SU-DHL-6 (cell line): ENCODE data around the gene LSP1.

Source experiments
- H2AFZ ChIP-seq: fragments of 200-600 bp; sonication (generic); 2 replicates; pipeline ENCODE4 v1.6.1; 2014; ENCODE audit warnings: low read depth, mild to moderate bottlenecking, moderate library complexity, mixed read lengths, antibody characterized with exemption, low read length; ENCODE audit not compliant: severe bottlenecking
- H3F3A ChIP-seq: fragments of 200-600 bp; shearing (Covaris generic); 2 replicates; pipeline ENCODE4 v1.6.0; 2016; ENCODE audit warnings: antibody characterized with exemption, mild to moderate bottlenecking; ENCODE audit not compliant: insufficient read depth
- H3K27ac ChIP-seq: fragments of 200-600 bp; sonication (generic); 2 replicates; pipeline ENCODE4 v1.5.1; 2016; ENCODE audit warnings: low read depth, mild to moderate bottlenecking, low read length, moderate library complexity, mixed read lengths
- H3K27me3 ChIP-seq: fragments of 200-600 bp; sonication (generic), shearing (Covaris generic); 2 replicates; pipeline ENCODE4 v1.6.0; 2014; ENCODE audit warnings: mild to moderate bottlenecking, low read length
- H3K36me3 ChIP-seq: fragments of 200-600 bp; sonication (generic); 2 replicates; pipeline ENCODE4 v1.6.1; 2014; ENCODE audit warnings: mild to moderate bottlenecking, low read length, mixed read lengths
- H3K4me2 ChIP-seq: fragments of 300-600, 200-600 bp; shearing (Covaris generic), sonication (generic); 2 replicates; pipeline ENCODE4 v1.6.0; 2014; ENCODE audit warnings: low read length, low read depth, mild to moderate bottlenecking; ENCODE audit not compliant: poor library complexity, severe bottlenecking
- H3K4me3 ChIP-seq: fragments of 200-600 bp; sonication (generic); 2 replicates; pipeline ENCODE4 v1.5.1; 2014; ENCODE audit warnings: antibody characterized with exemption, low read length, mild to moderate bottlenecking, mixed read lengths; ENCODE audit not compliant: insufficient read depth, poor library complexity, severe bottlenecking
- H3K79me2 ChIP-seq: fragments of 200-600 bp; sonication (generic); 2 replicates; pipeline ENCODE4 v1.6.1; 2014; ENCODE audit warnings: mild to moderate bottlenecking, low read length, moderate library complexity; ENCODE audit not compliant: insufficient read depth
- H3K9ac ChIP-seq: fragments of 200-600 bp; sonication (generic); 2 replicates; pipeline ENCODE4 v1.7.0; 2014; ENCODE audit warnings: mild to moderate bottlenecking, low read length
- H3K9me2 ChIP-seq: fragments of 200-600 bp; sonication (generic); replicated peaks from 2 replicates; pipeline ENCODE4 v1.6.1; 2014; ENCODE audit warnings: low read length; ENCODE audit not compliant: insufficient read depth
- H3K9me3 ChIP-seq: fragments of 200-600 bp; sonication (generic); 2 replicates; pipeline ENCODE4 v1.6.1; 2014; ENCODE audit warnings: low read length, mixed read lengths; ENCODE audit not compliant: insufficient read depth
- H4K20me1 ChIP-seq: fragments of 200-600 bp; sonication (generic); 2 replicates; pipeline ENCODE4 v1.6.1; 2014; ENCODE audit warnings: low read depth, mild to moderate bottlenecking, antibody characterized with exemption, low read length, moderate library complexity, mixed read lengths
- CTCF ChIP-seq: fragments of 200-600 bp; sonication (generic); IDR thresholded peaks from one replicate; pipeline ENCODE4 v1.5.1; 2017; ENCODE audit warnings: antibody characterized with exemption, mild to moderate bottlenecking, low read length, moderate library complexity; ENCODE audit not compliant: insufficient read depth, poor library complexity, severe bottlenecking
- EZH2phosphoT487 ChIP-seq: fragments of 200-600 bp; sonication (generic), shearing (Covaris generic); conservative IDR thresholded peaks from 2 replicates; pipeline ENCODE4 v1.6.1; 2018; ENCODE audit warnings: mild to moderate bottlenecking, antibody characterized with exemption, low read length, moderate library complexity, mixed read lengths

Gene LSP1

GRCh38 chr11:1912289-1912878 lies 59.5 kb downstream of the LSP1 start:
- Histone ChIP-seq H3K9me2 (no peaks in the 10 kb centered on the region), H2AFZ (no peak overlapping the region), H4K20me1 (no peaks in the 10 kb centered on the region), H3F3A (no peaks in the 10 kb centered on the region), H3K27ac (no peak overlapping the region), H3K36me3 (no peaks in the 10 kb centered on the region), H3K4me3 (no peak overlapping the region), H3K4me2 (no peak overlapping the region), H3K79me2 (no peaks in the 10 kb centered on the region), H3K27me3 (no peaks in the 10 kb centered on the region), H3K9ac (no peak overlapping the region), H3K9me3 (no peaks in the 10 kb centered on the region)
- no peak for TF ChIP-seq EZH2phosphoT487
- TF ChIP-seq CTCF: no peak

- Histone ChIP-seq H3F3A (no peaks in the 10 kb centered on the region), H4K20me1 (no peaks in the 10 kb centered on the region)
- no peak for TF ChIP-seq EZH2phosphoT487
- TF ChIP-seq CTCF: no peak
Observed at GRCh38 chr11:1913271-1914060, 60.6 kb downstream of the LSP1 start.

DNA sequence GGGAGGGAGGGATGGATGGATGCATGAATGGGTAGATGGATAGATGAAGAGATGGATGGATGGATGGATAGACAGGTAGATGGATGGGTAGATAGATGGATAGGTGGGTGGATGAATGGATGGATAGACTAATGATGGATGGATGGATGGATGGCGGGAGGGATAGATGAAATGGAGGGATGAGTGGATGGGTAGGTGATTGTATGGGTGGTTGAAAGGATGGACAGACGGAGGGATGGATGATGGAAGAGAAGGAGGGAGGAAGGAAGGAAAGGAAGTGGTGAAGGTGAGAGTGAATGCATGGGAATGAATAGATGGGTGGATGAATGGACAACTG lies 62.9 kb downstream of the LSP1 start:
- no peaks in the 10 kb centered on the region for H3K27me3 ChIP-seq
- no peak overlapping the region for H3K4me2 ChIP-seq
- no peak overlapping the region for H3K4me3 ChIP-seq
- no peak for TF ChIP-seq EZH2phosphoT487
- no peak for TF ChIP-seq CTCF
- H4K20me1 ChIP-seq: no peaks in the 10 kb centered on the region
- no peaks in the 10 kb centered on the region for H3K9me2 ChIP-seq
- no peak overlapping the region for H3K9ac ChIP-seq
- H3K79me2 ChIP-seq: no peaks in the 10 kb centered on the region
- no peaks in the 10 kb centered on the region for H3K36me3 ChIP-seq
- no peaks in the 10 kb centered on the region for H3F3A ChIP-seq
- no peak overlapping the region for H3K27ac ChIP-seq
- H2AFZ ChIP-seq: no peak overlapping the region
- H3K9me3 ChIP-seq: no peaks in the 10 kb centered on the region

More at GRCh38 chr11:1913271-1914060, 60.6 kb downstream of the LSP1 start:
- no peak overlapping the region for H3K4me3 ChIP-seq
- H2AFZ ChIP-seq: no peak overlapping the region
- H3K9me2 ChIP-seq: no peaks in the 10 kb centered on the region
- H3K79me2 ChIP-seq: no peaks in the 10 kb centered on the region
- H3K9ac ChIP-seq: no peak overlapping the region
- H3K9me3 ChIP-seq: no peaks in the 10 kb centered on the region
- no peaks in the 10 kb centered on the region for H3K36me3 ChIP-seq
- no peaks in the 10 kb centered on the region for H3K27me3 ChIP-seq
- H3K4me2 ChIP-seq: no peak overlapping the region
- H3K27ac ChIP-seq: no peak overlapping the region
